ENCODE measurements around the gene ADGRL3.

- TF ChIP-seq CTCF (IDR thresholded peaks at IDR 0.05) (no peak), POLR2A (IDR thresholded peaks at IDR 0.05) (no peak)
Observed at GRCh38 chr4:61332693-61333092, 132.6 kb downstream of the ADGRL3 start.

Data from thyroid gland (tissue), 4 donors.